DOHH2 (cell line): ENCODE measurements around the gene INSIG1.

Source experiments
- H3F3A ChIP-seq: fragments of 200-600 bp; sonication (generic), shearing (Covaris generic); 2 replicates; pipeline ENCODE4 v1.6.0; 2016; ENCODE audit warnings: antibody characterized with exemption, mild to moderate bottlenecking; ENCODE audit not compliant: control insufficient read depth, insufficient read depth
- H3K27ac ChIP-seq: fragments of 200-600 bp; sonication (generic); 2 replicates; pipeline ENCODE4 v1.5.1; 2014; ENCODE audit warnings: low read depth, mild to moderate bottlenecking, low read length, moderate library complexity
- H3K27me3 ChIP-seq: fragments of 200-600 bp; sonication (generic); 2 replicates; pipeline ENCODE4 v1.6.1; 2014; ENCODE audit warnings: mild to moderate bottlenecking, low read length, mixed read lengths; ENCODE audit not compliant: control insufficient read depth
- H3K36me3 ChIP-seq: fragments of 200-600 bp; sonication (generic); 2 replicates; pipeline ENCODE4 v1.6.1; 2014; ENCODE audit warnings: mild to moderate bottlenecking, low read length, moderate library complexity, mixed read lengths; ENCODE audit not compliant: control insufficient read depth
- H3K4me1 ChIP-seq: fragments of 200-600 bp; sonication (generic); 2 replicates; pipeline ENCODE4 v1.6.1; 2014; ENCODE audit warnings: mild to moderate bottlenecking, low read length, mixed read lengths; ENCODE audit not compliant: control insufficient read depth
- H3K4me2 ChIP-seq: fragments of 200-600 bp; sonication (generic); 2 replicates; pipeline ENCODE4 v1.6.0; 2014; ENCODE audit warnings: mild to moderate bottlenecking, low read length, moderate library complexity
- H3K4me3 ChIP-seq: fragments of 200-600 bp; sonication (generic); 2 replicates; pipeline ENCODE4 v1.5.1; 2014; ENCODE audit warnings: mild to moderate bottlenecking, low read length, mixed read lengths
- H3K79me2 ChIP-seq: fragments of 200-600 bp; sonication (generic); 2 replicates; pipeline ENCODE4 v1.6.1; 2014; ENCODE audit warnings: mild to moderate bottlenecking, low read length, mixed read lengths; ENCODE audit not compliant: control insufficient read depth
- H3K9me2 ChIP-seq: fragments of 200-600 bp; sonication (generic); replicated peaks from 2 replicates; pipeline ENCODE4 v1.6.1; 2014; ENCODE audit warnings: mild to moderate bottlenecking, low read length, mixed read lengths; ENCODE audit not compliant: control insufficient read depth
- H3K9me3 ChIP-seq: fragments of 200-600 bp; sonication (generic); 2 replicates; pipeline ENCODE4 v1.6.1; 2014; ENCODE audit warnings: antibody characterized with exemption, low read length, mixed read lengths; ENCODE audit not compliant: control insufficient read depth, insufficient read depth
- H4K20me1 ChIP-seq: fragments of 200-600 bp; sonication (generic); 2 replicates; pipeline ENCODE4 v1.6.0; 2014; ENCODE audit warnings: low read depth, mild to moderate bottlenecking, antibody characterized with exemption, low read length, moderate library complexity; ENCODE audit not compliant: control insufficient read depth, insufficient read depth
- CTCF ChIP-seq: fragments of 200-600 bp; sonication (generic); IDR thresholded peaks from one replicate; pipeline ENCODE4 v1.5.1; 2014; ENCODE audit warnings: antibody characterized with exemption, mild to moderate bottlenecking, low read depth, low read length; ENCODE audit not compliant: poor library complexity, severe bottlenecking
- EZH2phosphoT487 ChIP-seq: fragments of 200-600 bp; sonication (generic); IDR thresholded peaks from 2 replicates; pipeline ENCODE4 v1.6.1; 2017; ENCODE audit warnings: borderline replicate concordance, mild to moderate bottlenecking, antibody characterized with exemption, low read length, moderate library complexity, mixed read lengths

The INSIG1 gene

GRCh38 chr7:155317114-155317434, 19.4 kb downstream of the INSIG1 start:
- H3K4me3 ChIP-seq = no peak overlapping the region
- TF ChIP-seq EZH2phosphoT487 = no peak
- TF ChIP-seq CTCF = no peak
- no peak overlapping the region for H3K27ac ChIP-seq
- H4K20me1 ChIP-seq = no peaks in the 10 kb centered on the region
- H3K36me3 ChIP-seq = no peaks in the 10 kb centered on the region
- no peak overlapping the region for H3K4me2 ChIP-seq
- no peaks in the 10 kb centered on the region for H3K9me3 ChIP-seq
- H3K79me2 ChIP-seq = no peaks in the 10 kb centered on the region
- no peaks in the 10 kb centered on the region for H3K27me3 ChIP-seq
- H3K9me2 ChIP-seq = no peaks in the 10 kb centered on the region
- peaks cover 3% of the 10 kb centered on the region; the same call in 1 of the 2 replicates for H3F3A ChIP-seq
- no peaks in the 10 kb centered on the region for H3K4me1 ChIP-seq

- no peak overlapping the region for H3K27ac ChIP-seq
- no peaks in the 10 kb centered on the region for H3F3A ChIP-seq
- H3K9me3 ChIP-seq = peaks cover 7% of the 10 kb centered on the region; the same call in 1 of the 2 replicates
- no peaks in the 10 kb centered on the region for H3K79me2 ChIP-seq
- TF ChIP-seq EZH2phosphoT487 (no peak), CTCF (no peak)
- peaks cover 5% of the 10 kb centered on the region; the same call in 1 of the 2 replicates for H3K27me3 ChIP-seq
- H3K36me3 ChIP-seq = no peaks in the 10 kb centered on the region
- H3K4me1 ChIP-seq = peaks cover 7% of the 10 kb centered on the region
- H3K4me3 ChIP-seq = no peak overlapping the region
- H3K4me2 ChIP-seq = no peak overlapping the region
- no peaks in the 10 kb centered on the region for H4K20me1 ChIP-seq
- no peaks in the 10 kb centered on the region for H3K9me2 ChIP-seq
Measured at GRCh38 chr7:155318245-155318644, 20.6 kb downstream of the INSIG1 start.

GRCh38 chr7:155322530-155322929, 24.9 kb downstream of the INSIG1 start:
- Histone ChIP-seq H3K4me1 (peaks cover 7% of the 10 kb centered on the region), H3K4me3 (no peak overlapping the region), H3K27ac (no peak overlapping the region), H3F3A (no peaks in the 10 kb centered on the region), H3K4me2 (no peak overlapping the region), H3K36me3 (no peaks in the 10 kb centered on the region), H3K9me3 (peaks cover 9% of the 10 kb centered on the region; the same call in 1 of the 2 replicates), H3K27me3 (peaks cover 5% of the 10 kb centered on the region; the same call in 1 of the 2 replicates), H3K9me2 (no peaks in the 10 kb centered on the region), H3K79me2 (no peaks in the 10 kb centered on the region), H4K20me1 (no peaks in the 10 kb centered on the region)
- TF ChIP-seq EZH2phosphoT487 (no peak), CTCF (no peak)
